DND-41 (cell line): ENCODE measurements around the gene MYADM.

ENCODE experiments used
- ATAC-seq: fragments of 200-7000 bp; cut with Tn5 transposase; 3 replicates; pipeline ENCODE4 v1.9.1; 2021; ENCODE audit warnings: low read depth; ENCODE audit not compliant: insufficient read depth
- DNase-seq: peaks from one replicate; pipeline ENCODE4 v3.0.0-alpha.2; 2020
- H2AFZ ChIP-seq: 2 replicates; pipeline ENCODE4 v1.6.0; 2012; ENCODE audit warnings: low read depth, low read length
- H3K27ac ChIP-seq: 2 replicates; pipeline ENCODE4 v1.5.1; 2012; ENCODE audit warnings: low read length, inconsistent platforms
- H3K27me3 ChIP-seq: fragments of 200-600 bp; sonication (generic); 2 replicates; pipeline ENCODE4 v1.6.0; 2012; ENCODE audit warnings: low read length, mild to moderate bottlenecking, inconsistent platforms; ENCODE audit not compliant: insufficient read depth, poor library complexity
- H3K36me3 ChIP-seq: 2 replicates; pipeline ENCODE4 v1.5.1; 2012; ENCODE audit warnings: low read length, inconsistent platforms; ENCODE audit not compliant: insufficient read depth
- H3K4me1 ChIP-seq: 2 replicates; pipeline ENCODE4 v1.5.1; 2012; ENCODE audit warnings: mild to moderate bottlenecking, low read length; ENCODE audit not compliant: insufficient read depth
- H3K4me2 ChIP-seq: 2 replicates; pipeline ENCODE4 v1.6.0; 2012; ENCODE audit warnings: mild to moderate bottlenecking, moderate library complexity, low read length, inconsistent platforms; ENCODE audit not compliant: insufficient read depth
- H3K4me3 ChIP-seq, 2 experiments: fragments of 200-600 bp in 1 of 2; shearing (Covaris generic) in 1 of 2; 2 replicates each; pipeline ENCODE4 v1.5.1; 2012 to 2016; ENCODE audit warnings: inconsistent platforms in 2 of 2, low read length in 2 of 2, mild to moderate bottlenecking in 2 of 2, low read depth in 1 of 2, moderate library complexity in 1 of 2
- H3K79me2 ChIP-seq: 2 replicates; pipeline ENCODE4 v1.6.0; 2012; ENCODE audit warnings: low read length, inconsistent platforms; ENCODE audit not compliant: insufficient read depth
- H3K9ac ChIP-seq: 2 replicates; pipeline ENCODE4 v1.6.0; 2012; ENCODE audit warnings: low read depth, mild to moderate bottlenecking, inconsistent platforms, low read length, moderate library complexity
- H3K9me3 ChIP-seq: 2 replicates; pipeline ENCODE4 v1.5.1; 2012; ENCODE audit warnings: low read length, moderate library complexity, mild to moderate bottlenecking, inconsistent platforms; ENCODE audit not compliant: insufficient read depth, severe bottlenecking
- H4K20me1 ChIP-seq: 2 replicates; pipeline ENCODE4 v1.6.0; 2012; ENCODE audit warnings: low read length; ENCODE audit not compliant: insufficient read depth
- EZH2 ChIP-seq: IDR thresholded peaks from 3 replicates; pipeline ENCODE4 v1.6.1; 2012; ENCODE audit warnings: borderline replicate concordance, low read depth, mild to moderate bottlenecking, moderate library complexity, low read length, inconsistent platforms; ENCODE audit not compliant: severe bottlenecking
- TF ChIP-seq, protein P1 (sequence below): IDR thresholded peaks from 2 replicates; pipeline ENCODE4 v1.5.1; 2012; ENCODE audit warnings: borderline replicate concordance, low read length, moderate library complexity, mild to moderate bottlenecking; ENCODE audit not compliant: poor library complexity, severe bottlenecking; ENCODE audit errors: extremely low read depth

Gene MYADM

DNA sequence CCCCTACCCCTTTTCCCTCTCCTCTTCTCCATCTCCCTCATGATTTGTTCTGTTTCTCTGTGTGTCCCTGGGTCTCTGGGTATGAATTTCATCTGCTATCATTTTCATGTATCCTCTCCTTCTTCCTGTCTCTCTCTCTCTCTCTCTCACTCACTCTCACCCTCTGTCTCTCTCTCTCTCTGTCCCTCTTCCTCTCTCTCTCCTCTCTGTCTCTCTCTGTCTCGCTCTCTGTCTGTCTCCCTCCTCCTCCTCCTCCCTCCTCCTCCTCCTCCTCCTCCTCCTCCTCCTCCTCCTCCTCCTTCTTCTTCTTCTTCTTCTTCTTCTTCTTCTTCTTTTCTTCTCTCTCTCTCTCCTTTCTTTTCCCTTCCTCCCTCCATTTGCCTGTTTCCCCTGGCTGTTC is 38.1 kb downstream of the MYADM start:
- DNase-seq (no peak), ATAC-seq (no peak)
- peaks cover under 1% of the 10 kb centered on the region; the same call in 1 of the 2 replicates for H4K20me1 ChIP-seq
- no peaks in the 10 kb centered on the region for H3K4me1 ChIP-seq
- H3K4me2 ChIP-seq = no peak overlapping the region
- no peaks in the 10 kb centered on the region for H3K79me2 ChIP-seq
- TF ChIP-seq EZH2 = no peak
- TF ChIP-seq, protein P1, sequence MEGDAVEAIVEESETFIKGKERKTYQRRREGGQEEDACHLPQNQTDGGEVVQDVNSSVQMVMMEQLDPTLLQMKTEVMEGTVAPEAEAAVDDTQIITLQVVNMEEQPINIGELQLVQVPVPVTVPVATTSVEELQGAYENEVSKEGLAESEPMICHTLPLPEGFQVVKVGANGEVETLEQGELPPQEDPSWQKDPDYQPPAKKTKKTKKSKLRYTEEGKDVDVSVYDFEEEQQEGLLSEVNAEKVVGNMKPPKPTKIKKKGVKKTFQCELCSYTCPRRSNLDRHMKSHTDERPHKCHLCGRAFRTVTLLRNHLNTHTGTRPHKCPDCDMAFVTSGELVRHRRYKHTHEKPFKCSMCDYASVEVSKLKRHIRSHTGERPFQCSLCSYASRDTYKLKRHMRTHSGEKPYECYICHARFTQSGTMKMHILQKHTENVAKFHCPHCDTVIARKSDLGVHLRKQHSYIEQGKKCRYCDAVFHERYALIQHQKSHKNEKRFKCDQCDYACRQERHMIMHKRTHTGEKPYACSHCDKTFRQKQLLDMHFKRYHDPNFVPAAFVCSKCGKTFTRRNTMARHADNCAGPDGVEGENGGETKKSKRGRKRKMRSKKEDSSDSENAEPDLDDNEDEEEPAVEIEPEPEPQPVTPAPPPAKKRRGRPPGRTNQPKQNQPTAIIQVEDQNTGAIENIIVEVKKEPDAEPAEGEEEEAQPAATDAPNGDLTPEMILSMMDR = no peak
- no peak overlapping the region for H2AFZ ChIP-seq
- H3K9me3 ChIP-seq = no peaks in the 10 kb centered on the region
- no peaks in the 10 kb centered on the region for H3K27me3 ChIP-seq
- H3K36me3 ChIP-seq = no peaks in the 10 kb centered on the region
- H3K9ac ChIP-seq = no peak overlapping the region
- no peak overlapping the region for H3K27ac ChIP-seq
- H3K4me3 ChIP-seq = no peak overlapping the region

DNA sequence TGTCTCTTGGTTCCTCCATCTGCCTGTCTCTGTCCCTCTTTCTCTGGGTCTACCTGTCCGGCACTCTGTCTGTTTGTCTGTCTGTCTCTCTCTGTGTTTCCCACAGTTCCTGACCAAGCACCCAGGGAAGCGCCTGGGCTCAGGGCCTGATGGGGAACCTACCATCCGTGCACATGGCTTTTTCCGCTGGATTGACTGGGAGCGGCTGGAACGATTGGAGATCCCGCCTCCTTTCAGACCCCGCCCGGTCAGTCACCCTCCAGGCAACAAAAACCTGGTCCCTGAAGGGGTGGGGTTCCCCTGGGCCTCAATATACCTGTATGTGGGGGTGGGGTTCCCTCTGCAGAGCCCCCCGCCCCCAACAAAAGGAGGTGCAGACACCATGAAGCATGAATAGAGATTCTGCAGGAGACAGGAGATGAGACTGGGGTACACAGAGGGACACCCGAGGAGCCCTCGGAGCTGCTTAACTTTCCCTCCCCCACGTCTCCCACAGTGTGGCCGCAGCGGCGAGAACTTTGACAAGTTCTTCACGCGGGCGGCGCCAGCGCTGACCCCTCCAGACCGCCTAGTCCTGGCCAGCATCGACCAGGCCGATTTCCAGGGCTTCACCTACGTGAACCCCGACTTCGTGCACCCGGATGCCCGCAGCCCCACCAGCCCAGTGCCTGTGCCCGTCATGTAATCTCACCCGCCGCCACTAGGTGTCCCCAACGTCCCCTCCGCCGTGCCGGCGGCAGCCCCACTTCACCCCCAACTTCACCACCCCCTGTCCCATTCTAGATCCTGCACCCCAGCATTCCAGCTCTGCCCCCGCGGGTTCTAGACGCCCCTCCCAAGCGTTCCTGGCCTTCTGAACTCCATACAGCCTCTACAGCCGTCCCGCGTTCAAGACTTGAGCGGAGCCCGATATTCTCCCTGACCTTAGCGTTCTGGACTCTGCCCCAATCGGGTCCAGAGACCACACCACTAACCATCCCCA is 38.8 kb downstream of the MYADM start:
- TF ChIP-seq, protein P1 = peak; percentile 69
- no peak for TF ChIP-seq EZH2
- ATAC-seq = peak; percentile 42; the same call in 1 of the 3 replicates
- Histone ChIP-seq H3K27ac (no peak overlapping the region), H3K4me2 (no peak overlapping the region), H4K20me1 (no peaks in the 10 kb centered on the region), H2AFZ (no peak overlapping the region), H3K27me3 (no peaks in the 10 kb centered on the region), H3K9me3 (no peaks in the 10 kb centered on the region), H3K79me2 (no peaks in the 10 kb centered on the region), H3K4me1 (no peaks in the 10 kb centered on the region), H3K9ac (no peak overlapping the region), H3K4me3 (no peak overlapping the region), H3K36me3 (no peaks in the 10 kb centered on the region)
- peak; percentile 26 for DNase-seq

DNA sequence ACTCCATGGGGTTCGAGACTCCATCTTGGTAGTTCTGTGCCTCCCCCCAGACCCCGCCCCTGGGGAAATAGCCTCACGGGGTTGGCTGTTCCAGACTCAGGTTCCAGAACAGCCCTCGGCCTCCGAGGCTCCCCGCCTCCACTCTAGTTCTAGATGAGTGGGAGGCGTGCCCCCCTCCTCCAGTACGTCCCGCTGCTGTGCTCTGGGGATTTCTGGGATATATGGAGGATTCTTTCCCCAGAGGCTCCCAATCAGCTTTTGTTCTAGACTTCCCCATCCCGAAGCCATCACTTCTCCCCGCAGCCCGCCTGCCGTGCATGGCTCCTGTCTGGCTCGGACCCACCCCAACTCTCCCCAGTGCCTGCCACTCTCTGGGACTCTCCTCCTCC is 39.5 kb downstream of the MYADM start:
- Histone ChIP-seq H3K4me1 (no peaks in the 10 kb centered on the region), H3K4me2 (no peak overlapping the region), H3K36me3 (no peaks in the 10 kb centered on the region), H3K9me3 (no peaks in the 10 kb centered on the region), H3K27ac (no peak overlapping the region), H3K27me3 (no peaks in the 10 kb centered on the region), H3K9ac (no peak overlapping the region), H3K4me3 (no peak overlapping the region), H4K20me1 (no peaks in the 10 kb centered on the region), H3K79me2 (no peaks in the 10 kb centered on the region), H2AFZ (no peak overlapping the region)
- ATAC-seq (no peak), DNase-seq (no peak)
- TF ChIP-seq, protein P1 = no peak
- no peak for TF ChIP-seq EZH2
